Right lobe of liver (tissue), 6 donors: Measurements from ENCODE around the gene DNAJC11. TPM values are rescaled to one million over a fixed set of nuclear protein-coding genes. Genes with fewer than 3 reads are reported as not detected.

Source experiments
- ATAC-seq, 4 donors: fragments of 200-7000 bp; cut with Tn5 transposase; one replicate each; pipeline ENCODE4 v1.9.1; 2020; ENCODE audit warnings: mild to moderate bottlenecking in 4 of 4, moderate library complexity in 4 of 4
- DNase-seq, 3 donors: peaks; one replicate each; pipeline ENCODE4 v3.0.0-alpha.2; 2020
- H3K27ac ChIP-seq, 3 donors: fragments of 200-600 bp; one replicate each; pipeline ENCODE4 v1.8.0; 2022
- H3K27me3 ChIP-seq, 2 donors: fragments of 200-600 bp; one replicate each; pipeline ENCODE4 v1.8.0; 2022
- H3K36me3 ChIP-seq, 4 donors: fragments of 200-600 bp; sonication (generic) in 1 of 4; one replicate each; pipeline versions ENCODE4 v1.5.1 to v1.8.0; 2017 to 2022; ENCODE audit warnings: control low read depth in 1 of 4
- H3K4me1 ChIP-seq, 4 donors: fragments of 200-600 bp; sonication (generic) in 1 of 4; one replicate each; pipeline versions ENCODE4 v1.5.1 to v1.8.0; 2017 to 2022; ENCODE audit warnings: control low read depth in 1 of 4
- H3K4me3 ChIP-seq, 3 donors: fragments of 200-600 bp; one replicate each; pipeline ENCODE4 v1.8.0; 2022
- H3K9me3 ChIP-seq, 4 donors: fragments of 200-600 bp; sonication (generic) in 1 of 4; one replicate each; pipeline versions ENCODE4 v1.5.1 to v1.8.0; 2017 to 2022; ENCODE audit warnings: control low read depth in 1 of 4
- POLR2A ChIP-seq: fragments of 450-650 bp; IDR thresholded peaks from one replicate; pipeline ENCODE4 v1.6.1; 2017; ENCODE audit warnings: antibody characterized with exemption, mild to moderate bottlenecking
- WGBS: methylation state at CpG from one replicate; pipeline ENCODE4 v1.1.6; 2018; ENCODE audit warnings: low coverage, low lambda C conversion rate; ENCODE audit not compliant: insufficient coverage; ENCODE audit errors: missing lambda C conversion rate; 5-methylcytosine and 5-hydroxymethylcytosine counted together
- intact Hi-C, 2 donors: fragments of 100-400 bp; cut with DNase I; formaldehyde crosslinking; loops; one replicate each; pipeline versions ENCODE4 v1.11.2 to v1.14.1; 2022
- total RNA-seq, 6 experiments: library from RNA; depleted of rRNA in 2 of 6; stranded (reverse); fragments of >200 nt in 2 of 6; fragmentation: NEBNext Ultra II Directional in 3 of 6; extraction: Animal tissue kit (Norgen Biotek cat#: 25700) in 3 of 6; gene quantifications; one replicate each; pipeline versions ENCODE4 v1.1.0 to v1.2.4, GENCODE V29; 2016 to 2023
- TF ChIP-seq, protein P1 (sequence below), 4 donors: fragments of 200-600 bp in 3 of 4; fragments of 450-650 bp in 1 of 4; IDR thresholded peaks; one replicate each; pipeline versions ENCODE4 v1.5.1 to v1.8.0; 2016 to 2022; ENCODE audit warnings: antibody characterized with exemption in 4 of 4, mild to moderate bottlenecking in 2 of 4
- donor health status: DM: no; HTN: yes; CAD: no.
- donor health status: DM: no; HTN: no; CAD: no.
- donor health status: DM: no; HTN: no; CAD: no.
- donor health status: DM: no; HTN: yes; CAD: no.
- donor health status: DM: no; HTN: yes; CAD: no.

The DNAJC11 gene
- total RNA-seq, 6 experiments from 2014 or later = 24.9 to 36.0 (median 28.6) TPM

DNA sequence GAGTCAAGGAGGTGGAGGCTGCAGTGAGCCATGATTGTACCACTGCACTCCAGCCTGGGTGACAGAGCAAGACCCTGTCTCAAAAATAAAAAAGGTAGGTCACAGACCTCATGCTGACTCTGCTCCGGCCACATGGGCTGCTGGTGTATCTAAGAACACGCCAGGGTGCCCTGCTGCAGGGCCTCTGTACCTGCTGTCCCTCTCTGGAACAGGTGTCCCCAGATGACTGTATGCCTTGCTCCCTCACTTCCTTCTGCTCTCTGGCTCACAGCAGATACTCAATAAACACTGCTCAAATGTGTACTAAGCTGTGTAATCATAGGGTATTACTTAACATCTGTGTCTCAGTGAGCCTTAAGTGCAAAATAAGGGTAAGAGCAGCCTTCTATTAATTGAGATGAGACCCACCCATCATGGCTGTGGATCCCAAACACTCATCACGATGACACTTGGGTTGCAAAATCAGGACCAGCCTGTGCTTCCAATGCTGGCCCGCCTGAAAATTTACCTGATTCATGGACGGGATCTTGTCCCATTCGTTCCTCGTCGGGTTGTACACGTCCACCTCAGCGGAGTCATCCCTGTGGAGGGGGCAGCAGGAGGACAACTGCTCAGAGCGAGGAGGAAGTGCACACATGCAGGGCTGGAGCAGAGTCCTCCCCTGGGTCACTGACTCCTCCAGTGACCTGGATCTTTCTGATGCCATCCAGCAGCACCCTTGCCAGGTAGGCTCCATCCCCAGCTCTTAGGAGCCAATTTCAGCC lies 106.5 kb downstream of the DNAJC11 start:
- no peaks in the 10 kb centered on the region for H3K9me3 ChIP-seq
- intact Hi-C loops = no loop called here
- peaks cover 0 to 40% (median 10%) of the 10 kb centered on the region in 4 donors for H3K4me1 ChIP-seq
- DNase-seq = no peak
- no peak overlapping the region for H3K4me3 ChIP-seq
- ATAC-seq = no peak
- no peaks in the 10 kb centered on the region for H3K27me3 ChIP-seq
- H3K36me3 ChIP-seq = peaks cover 0 to 90% (median 48%) of the 10 kb centered on the region in 4 donors
- H3K27ac ChIP-seq = no peak overlapping the region
- WGBS = 77% methylated on average over 10 of the region's 11 CpGs
- no peak for TF ChIP-seq POLR2A
- TF ChIP-seq, protein P1, sequence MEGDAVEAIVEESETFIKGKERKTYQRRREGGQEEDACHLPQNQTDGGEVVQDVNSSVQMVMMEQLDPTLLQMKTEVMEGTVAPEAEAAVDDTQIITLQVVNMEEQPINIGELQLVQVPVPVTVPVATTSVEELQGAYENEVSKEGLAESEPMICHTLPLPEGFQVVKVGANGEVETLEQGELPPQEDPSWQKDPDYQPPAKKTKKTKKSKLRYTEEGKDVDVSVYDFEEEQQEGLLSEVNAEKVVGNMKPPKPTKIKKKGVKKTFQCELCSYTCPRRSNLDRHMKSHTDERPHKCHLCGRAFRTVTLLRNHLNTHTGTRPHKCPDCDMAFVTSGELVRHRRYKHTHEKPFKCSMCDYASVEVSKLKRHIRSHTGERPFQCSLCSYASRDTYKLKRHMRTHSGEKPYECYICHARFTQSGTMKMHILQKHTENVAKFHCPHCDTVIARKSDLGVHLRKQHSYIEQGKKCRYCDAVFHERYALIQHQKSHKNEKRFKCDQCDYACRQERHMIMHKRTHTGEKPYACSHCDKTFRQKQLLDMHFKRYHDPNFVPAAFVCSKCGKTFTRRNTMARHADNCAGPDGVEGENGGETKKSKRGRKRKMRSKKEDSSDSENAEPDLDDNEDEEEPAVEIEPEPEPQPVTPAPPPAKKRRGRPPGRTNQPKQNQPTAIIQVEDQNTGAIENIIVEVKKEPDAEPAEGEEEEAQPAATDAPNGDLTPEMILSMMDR (IDR thresholded peaks at IDR 0.05) = no peak

DNA sequence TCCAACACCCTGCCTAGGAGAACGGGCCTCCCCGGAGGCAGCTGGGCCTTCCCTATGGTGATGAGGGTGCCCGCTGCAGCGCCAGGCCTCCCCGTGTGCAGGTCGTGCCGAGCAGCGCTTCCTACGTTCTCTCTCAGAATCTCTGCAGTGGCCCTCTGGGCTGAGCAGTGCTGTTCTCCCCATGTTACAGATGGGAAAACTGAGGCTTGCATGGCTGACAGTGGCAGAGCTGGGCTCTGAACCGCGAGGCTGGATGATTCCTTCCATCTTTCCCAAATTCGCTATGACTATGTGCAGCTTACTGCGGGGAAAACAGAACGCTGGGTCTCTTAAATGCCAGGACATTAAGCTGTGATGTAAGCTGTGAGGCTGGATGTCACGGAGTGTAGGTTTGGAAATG lies 107.8 kb downstream of the DNAJC11 start:
- intact Hi-C loops = no loop called here
- ATAC-seq (no peak), DNase-seq (no peak)
- H3K4me3 ChIP-seq = no peak overlapping the region
- peaks cover 0 to 27% (median 4%) of the 10 kb centered on the region in 4 donors for H3K4me1 ChIP-seq
- peaks cover 0 to 97% (median 50%) of the 10 kb centered on the region in 4 donors for H3K36me3 ChIP-seq
- H3K9me3 ChIP-seq = no peaks in the 10 kb centered on the region
- H3K27me3 ChIP-seq = no peaks in the 10 kb centered on the region
- TF ChIP-seq, protein P1 (IDR thresholded peaks at IDR 0.05) = no peak
- no peak for TF ChIP-seq POLR2A
- 93% methylated on average over 6 of the region's 15 CpGs for WGBS
- no peak overlapping the region for H3K27ac ChIP-seq

DNA sequence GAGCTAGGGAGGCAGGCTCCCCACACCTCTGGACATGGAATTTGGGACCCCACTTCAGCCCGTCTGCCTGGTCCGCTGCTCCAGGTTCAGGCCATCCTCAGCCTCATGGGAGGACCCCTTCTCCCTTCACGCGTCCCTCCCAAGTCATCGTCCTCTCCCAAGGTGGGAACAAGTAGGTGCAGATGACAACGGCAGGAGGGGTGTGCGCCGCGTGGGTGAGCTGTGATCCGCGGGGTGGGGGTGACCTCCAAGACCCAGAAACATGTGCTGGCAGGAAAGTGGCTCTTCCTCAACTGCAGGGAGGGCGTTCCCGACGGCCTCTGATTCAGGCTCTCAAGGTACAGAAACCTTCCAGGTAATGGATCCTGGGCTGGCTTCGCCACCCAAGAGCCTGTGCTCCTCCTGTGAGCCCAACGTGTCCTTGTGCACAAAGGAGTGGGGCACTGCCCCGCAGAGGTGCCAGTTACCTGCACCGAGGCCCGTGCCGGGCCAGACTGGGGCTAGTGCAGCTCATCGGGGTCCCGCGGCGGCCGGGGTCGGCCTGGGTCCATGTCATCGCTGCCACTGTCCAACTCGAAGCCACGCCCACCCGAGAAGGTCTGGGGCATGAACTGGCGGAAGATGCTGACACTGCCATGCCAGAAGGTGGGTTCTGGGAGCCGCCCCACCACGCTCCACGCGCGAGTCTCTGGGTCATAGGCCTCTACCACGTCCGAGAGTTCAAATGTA lies 108.6 kb downstream of the DNAJC11 start:
- TF ChIP-seq POLR2A = no peak
- TF ChIP-seq, protein P1 (IDR thresholded peaks at IDR 0.05) = no peak
- Histone ChIP-seq H3K27me3 (no peaks in the 10 kb centered on the region), H3K27ac (no peak overlapping the region), H3K36me3 (peaks cover 0 to 95% (median 48%) of the 10 kb centered on the region in 4 donors), H3K4me1 (peaks cover 0 to 19% (median 4%) of the 10 kb centered on the region in 4 donors), H3K9me3 (no peaks in the 10 kb centered on the region), H3K4me3 (no peak overlapping the region)
- DNase-seq = no peak
- intact Hi-C loops = no loop called here
- no CpG with 5 or more reads among the region's 38 CpGs for WGBS
- ATAC-seq = no peak

DNA sequence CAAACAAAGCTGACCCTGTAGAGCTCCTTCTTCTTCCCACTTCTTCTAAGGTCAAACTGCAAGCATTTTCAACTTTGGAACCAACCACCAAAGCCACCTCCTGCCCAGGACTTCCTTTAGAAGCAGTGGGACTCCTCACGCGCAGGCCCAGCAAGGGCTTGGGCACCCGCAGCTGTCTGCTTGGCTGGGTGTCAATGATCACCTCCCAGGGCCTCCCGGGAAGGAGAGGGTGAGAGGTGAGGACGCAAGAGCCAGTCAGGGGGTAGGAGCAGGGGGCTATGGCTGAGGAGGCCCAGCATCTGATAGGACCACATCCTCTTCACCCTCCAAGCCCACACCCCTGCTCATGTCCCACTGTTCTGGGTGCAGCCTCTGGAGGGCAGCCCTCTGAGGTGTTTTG lies 109.2 kb downstream of the DNAJC11 start:
- no peak for TF ChIP-seq POLR2A
- TF ChIP-seq, protein P1 (IDR thresholded peaks at IDR 0.05) = no peak
- no peaks in the 10 kb centered on the region for H3K9me3 ChIP-seq
- no peak overlapping the region for H3K27ac ChIP-seq

More for the DNA sequence above, 109.2 kb downstream of the DNAJC11 start:
- Histone ChIP-seq H3K4me1 (peaks cover 0 to 13% (median 1%) of the 10 kb centered on the region in 4 donors), H3K36me3 (peaks cover 0 to 89% (median 45%) of the 10 kb centered on the region in 4 donors), H3K4me3 (no peak overlapping the region), H3K27me3 (no peaks in the 10 kb centered on the region)
- WGBS = 40% methylated on average over 1 of the region's 5 CpGs
- ATAC-seq = no peak
- intact Hi-C loops = no loop called here
- DNase-seq = no peak
